SK-N-SH (cell line): ENCODE measurements around the gene UBE2S.

Experiments
- CHD2 ChIP-seq: fragments of 150-350 bp; IDR thresholded peaks from 2 replicates; pipeline ENCODE4 v1.6.1; 2018; ENCODE audit warnings: low read length; ENCODE audit not compliant: partially characterized antibody
- EP300 ChIP-seq, 2 experiments: IDR thresholded peaks; 2 replicates each; pipeline versions ENCODE4 v1.4.0 to v1.6.1; 2012; ENCODE audit warnings: borderline replicate concordance in 1 of 2, low read depth in 1 of 2, low read length in 1 of 2
- EZH2phosphoT487 ChIP-seq: fragments of 200-600 bp; sonication (generic); IDR thresholded peaks from 2 replicates; pipeline ENCODE4 v1.6.1; 2017; ENCODE audit warnings: low read depth, mixed run types, mild to moderate bottlenecking, antibody characterized with exemption, moderate library complexity, borderline replicate concordance
- GABPA ChIP-seq: IDR thresholded peaks from 2 replicates; pipeline ENCODE4 v1.4.0; 2012; ENCODE audit warnings: low read depth, mild to moderate bottlenecking
- IRF3 ChIP-seq: fragments of 150-350 bp; IDR thresholded peaks from 2 replicates; pipeline ENCODE4 v1.6.1; 2016; ENCODE audit warnings: mild to moderate bottlenecking, low read depth, low read length
- JUND ChIP-seq: IDR thresholded peaks from 2 replicates; pipeline ENCODE4 v1.4.0; 2012
- NRF1 ChIP-seq: IDR thresholded peaks from 2 replicates; pipeline ENCODE4 v1.6.1; 2012; ENCODE audit warnings: low read depth, mild to moderate bottlenecking, low read length
- POLR2AphosphoS5 ChIP-seq: IDR thresholded peaks from 2 replicates; pipeline ENCODE4 v1.6.1; 2012; ENCODE audit warnings: low read depth, low read length
- RAD21 ChIP-seq: IDR thresholded peaks from 2 replicates; pipeline ENCODE4 v1.6.1; 2012; ENCODE audit warnings: mild to moderate bottlenecking, low read length
- RCOR1 ChIP-seq: fragments of 150-350 bp; IDR thresholded peaks from 2 replicates; pipeline ENCODE4 v1.6.1; 2017; ENCODE audit warnings: antibody characterized with exemption, low read length
- TAF1 ChIP-seq: IDR thresholded peaks from 2 replicates; pipeline ENCODE4 v1.6.1; 2012; ENCODE audit warnings: low read depth, mild to moderate bottlenecking, low read length, moderate library complexity, borderline replicate concordance
- TF ChIP-seq, protein P1 (sequence below): fragments of 200-600 bp; sonication (generic); IDR thresholded peaks from 2 replicates; pipeline ENCODE4 v1.6.1; 2017; ENCODE audit warnings: antibody characterized with exemption, mild to moderate bottlenecking, moderate library complexity
- TF ChIP-seq, protein P2 (sequence below): IDR thresholded peaks from 2 replicates; pipeline ENCODE4 v1.4.0; 2012; ENCODE audit warnings: low read depth

DNA sequence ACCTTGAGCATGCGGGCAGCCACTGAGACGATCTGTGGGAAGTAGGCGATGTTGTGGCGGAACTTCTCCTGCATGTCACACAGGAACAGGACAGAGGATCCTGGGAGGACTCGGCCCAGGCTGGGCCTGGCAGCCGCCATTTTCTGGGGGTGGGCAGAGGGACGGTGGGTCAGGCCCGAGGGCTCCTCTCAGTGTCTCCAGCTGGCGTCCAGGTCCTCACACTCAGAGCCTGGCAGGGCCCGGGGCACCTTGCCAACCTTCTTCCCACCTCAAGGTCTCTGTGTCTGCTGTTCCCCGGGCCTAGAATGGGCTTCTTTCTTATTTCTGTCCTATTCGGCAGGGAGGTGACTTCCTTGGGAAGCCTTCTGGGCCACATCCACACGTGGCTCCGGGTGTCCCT, 48.8 kb upstream of the UBE2S start:
- TF ChIP-seq, protein P1, sequence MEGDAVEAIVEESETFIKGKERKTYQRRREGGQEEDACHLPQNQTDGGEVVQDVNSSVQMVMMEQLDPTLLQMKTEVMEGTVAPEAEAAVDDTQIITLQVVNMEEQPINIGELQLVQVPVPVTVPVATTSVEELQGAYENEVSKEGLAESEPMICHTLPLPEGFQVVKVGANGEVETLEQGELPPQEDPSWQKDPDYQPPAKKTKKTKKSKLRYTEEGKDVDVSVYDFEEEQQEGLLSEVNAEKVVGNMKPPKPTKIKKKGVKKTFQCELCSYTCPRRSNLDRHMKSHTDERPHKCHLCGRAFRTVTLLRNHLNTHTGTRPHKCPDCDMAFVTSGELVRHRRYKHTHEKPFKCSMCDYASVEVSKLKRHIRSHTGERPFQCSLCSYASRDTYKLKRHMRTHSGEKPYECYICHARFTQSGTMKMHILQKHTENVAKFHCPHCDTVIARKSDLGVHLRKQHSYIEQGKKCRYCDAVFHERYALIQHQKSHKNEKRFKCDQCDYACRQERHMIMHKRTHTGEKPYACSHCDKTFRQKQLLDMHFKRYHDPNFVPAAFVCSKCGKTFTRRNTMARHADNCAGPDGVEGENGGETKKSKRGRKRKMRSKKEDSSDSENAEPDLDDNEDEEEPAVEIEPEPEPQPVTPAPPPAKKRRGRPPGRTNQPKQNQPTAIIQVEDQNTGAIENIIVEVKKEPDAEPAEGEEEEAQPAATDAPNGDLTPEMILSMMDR, result no peak
- TF ChIP-seq IRF3, result no peak
- TF ChIP-seq NRF1, result no peak
- TF ChIP-seq RCOR1, result no peak
- TF ChIP-seq GABPA, result no peak
- TF ChIP-seq EP300 (IDR thresholded peaks at IDR 0.05; ENCODE audit: borderline replicate concordance in 1 of 2, low read depth in 1 of 2, low read length in 1 of 2), result no peak
- TF ChIP-seq, protein P2, sequence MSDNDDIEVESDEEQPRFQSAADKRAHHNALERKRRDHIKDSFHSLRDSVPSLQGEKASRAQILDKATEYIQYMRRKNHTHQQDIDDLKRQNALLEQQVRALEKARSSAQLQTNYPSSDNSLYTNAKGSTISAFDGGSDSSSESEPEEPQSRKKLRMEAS, result no peak
- TF ChIP-seq EZH2phosphoT487, result no peak
- TF ChIP-seq RAD21, result no peak
- no peak for TF ChIP-seq TAF1
- no peak for TF ChIP-seq POLR2AphosphoS5
- TF ChIP-seq JUND, result no peak
- no peak for TF ChIP-seq CHD2
